Kidney epithelial cell (primary cell): ENCODE results near the gene PLXNB2. TPM values are rescaled to one million over a fixed set of nuclear protein-coding genes. Genes with fewer than 3 reads are reported as not detected.

Source experiments
- DNase-seq: peaks from one replicate; pipeline ENCODE4 v3.0.0-alpha.2; 2010; ENCODE audit warnings: low read depth
- H3K27me3 ChIP-seq: 2 replicates; pipeline ENCODE4 v1.6.0; 2011; ENCODE audit warnings: low read length; ENCODE audit not compliant: control insufficient read depth, insufficient read depth
- H3K36me3 ChIP-seq: 2 replicates; pipeline ENCODE4 v1.5.1; 2011; ENCODE audit warnings: low read length; ENCODE audit not compliant: control insufficient read depth, insufficient read depth
- H3K4me3 ChIP-seq: 2 replicates; pipeline ENCODE4 v1.5.1; 2011; ENCODE audit warnings: low read depth, mild to moderate bottlenecking, control low read depth, low read length
- CTCF ChIP-seq: IDR thresholded peaks from 2 replicates; pipeline ENCODE4 v1.5.1; 2011; ENCODE audit warnings: mild to moderate bottlenecking, moderate library complexity, low read length, control low read depth, inconsistent platforms; ENCODE audit not compliant: insufficient read depth, poor library complexity, severe bottlenecking
- total RNA-seq: library from RNA; depleted of rRNA; stranded (reverse); fragments of >200 nt; gene quantifications from 2 replicates; pipeline ENCODE4 v1.2.3, GENCODE V29; 2015

PLXNB2 gene
- total RNA-seq, 1 donor from 2014 or later = 251 TPM

- Histone ChIP-seq H3K36me3 (peaks cover 5% of the 10 kb centered on the region), H3K27me3 (no peaks in the 10 kb centered on the region), H3K4me3 (peak within 1 kb of the TSS; percentile 47)
- DNase-seq = no peak
- no peak for TF ChIP-seq CTCF
Measured at GRCh38 chr22:50250555-50251476, 56.6 kb downstream of the PLXNB2 start, which contains the start of gene HDAC10. TSS of gene HDAC10 (minus strand) at chr22:50251265. CDS start at chr22:50251032, 233 bp downstream.

GRCh38 chr22:50250249-50250554 lies 57.2 kb downstream of the PLXNB2 start:
- H3K36me3 ChIP-seq = peaks cover 5% of the 10 kb centered on the region
- H3K4me3 ChIP-seq = peak overlapping the region; percentile 47
- no peak for DNase-seq
- no peak for TF ChIP-seq CTCF
- no peaks in the 10 kb centered on the region for H3K27me3 ChIP-seq

- Histone ChIP-seq H3K36me3 (peaks cover 4% of the 10 kb centered on the region), H3K27me3 (no peaks in the 10 kb centered on the region), H3K4me3 (no peak overlapping the region)
- no peak for DNase-seq
- no peak for TF ChIP-seq CTCF
Measured at GRCh38 chr22:50249341-50250248, 57.9 kb downstream of the PLXNB2 start.

GRCh38 chr22:50248196-50249081 lies 59.0 kb downstream of the PLXNB2 start:
- no peak overlapping the region for H3K4me3 ChIP-seq
- no peaks in the 10 kb centered on the region for H3K27me3 ChIP-seq
- DNase-seq = no peak
- TF ChIP-seq CTCF = no peak
- H3K36me3 ChIP-seq = peaks cover 4% of the 10 kb centered on the region

GRCh38 chr22:50247748-50248147 lies 59.7 kb downstream of the PLXNB2 start:
- DNase-seq = no peak
- Histone ChIP-seq H3K4me3 (no peak overlapping the region), H3K36me3 (peaks cover 4% of the 10 kb centered on the region), H3K27me3 (no peaks in the 10 kb centered on the region)
- no peak for TF ChIP-seq CTCF
